H1 (cell line): ENCODE data around the gene EYA4. TPM values are rescaled to one million over a fixed set of nuclear protein-coding genes. Genes with fewer than 3 reads are reported as not detected.
A peak's percentile ranks its signal among the peaks of the same experiment; 100 is the strongest.

ENCODE experiments used
- CTCF ChIA-PET: fragments of 300-600 bp; sonication (Branson Sonifier 250); formaldehyde crosslinking; loops from one replicate; lab custom pipeline; 2021; ENCODE audit not compliant: partially characterized antibody; lab: Charles Lee
- POLR2A ChIA-PET: fragments of 300-600 bp; sonication (Branson Sonifier 250); formaldehyde crosslinking; loops from one replicate; lab custom pipeline; 2021; ENCODE audit warnings: inconsistent platforms; ENCODE audit not compliant: partially characterized antibody; lab: Charles Lee
- DNase-seq, 2 experiments: peaks; one replicate each; pipeline versions ENCODE4 v3.0.0 to v3.0.0-alpha.2; 2010 to 2022; ENCODE audit warnings: low spot score in 2 of 2, low read depth in 1 of 2, mixed read lengths in 1 of 2
- FAIRE-seq: peaks from 2 replicates; lab custom pipeline; 2011; peaks lifted over from hg19 to GRCh38; lab: Jason Lieb, UNC
- H2AFZ ChIP-seq: 2 replicates; pipeline ENCODE4 v1.8.1; 2012; ENCODE audit warnings: low read length, inconsistent platforms
- H2AK5ac ChIP-seq: 2 replicates; pipeline ENCODE4 v1.6.1; 2013; ENCODE audit warnings: low read depth, low read length
- H2BK120ac ChIP-seq: replicated peaks from 2 replicates; pipeline ENCODE3; 2013; ENCODE audit warnings: low read depth, low read length, inconsistent platforms
- H2BK12ac ChIP-seq: 2 replicates; pipeline ENCODE4 v1.6.1; 2013; ENCODE audit warnings: low read depth, low read length
- H2BK15ac ChIP-seq: 2 replicates; pipeline ENCODE4 v1.6.1; 2013; ENCODE audit warnings: low read length
- H2BK20ac ChIP-seq: 2 replicates; pipeline ENCODE4 v1.6.1; 2013; ENCODE audit warnings: low read length
- H2BK5ac ChIP-seq: 2 replicates; pipeline ENCODE4 v1.6.1; 2013; ENCODE audit warnings: low read depth, low read length
- H3K14ac ChIP-seq: 2 replicates; pipeline ENCODE4 v1.6.1; 2013; ENCODE audit warnings: inconsistent platforms; ENCODE audit not compliant: insufficient read length
- H3K18ac ChIP-seq: 2 replicates; pipeline ENCODE4 v1.6.1; 2013; ENCODE audit warnings: low read length; ENCODE audit errors: extremely low read depth
- H3K23ac ChIP-seq: 2 replicates; pipeline ENCODE4 v1.6.1; 2013; ENCODE audit warnings: inconsistent platforms; ENCODE audit not compliant: insufficient read length
- H3K23me2 ChIP-seq: 2 replicates; pipeline ENCODE4 v1.6.1; 2013; ENCODE audit warnings: low read depth, low read length
- H3K27ac ChIP-seq: 2 replicates; pipeline ENCODE4 v1.6.1; 2011; ENCODE audit warnings: low read depth, low read length, inconsistent platforms
- H3K27me3 ChIP-seq, 4 experiments: replicated peaks in 1 of 4; 1 replicate in 1 of 4; 2 replicates in 3 of 4; pipeline versions ENCODE4 v1.6.1 to v1.8.1; 2011 to 2013; ENCODE audit warnings: low read length in 3 of 4, mild to moderate bottlenecking in 3 of 4, inconsistent platforms in 2 of 4, mixed read lengths in 2 of 4, moderate library complexity in 1 of 4; ENCODE audit not compliant: control insufficient read depth in 3 of 4, insufficient read depth in 3 of 4; ENCODE audit errors: extremely low read depth in 1 of 4
- H3K36me3 ChIP-seq, 4 experiments: 2 replicates each; pipeline versions ENCODE4 v1.6.1 to v1.8.1; 2011 to 2013; ENCODE audit warnings: mild to moderate bottlenecking in 4 of 4, low read length in 3 of 4, moderate library complexity in 2 of 4, control low read depth in 1 of 4, inconsistent platforms in 1 of 4; ENCODE audit not compliant: insufficient read depth in 4 of 4, control insufficient read depth in 2 of 4
- H3K4ac ChIP-seq: replicated peaks from 2 replicates; pipeline ENCODE3; 2013; ENCODE audit warnings: low read length, low read depth, mixed read lengths, inconsistent platforms; ENCODE audit not compliant: insufficient read length
- H3K4me1 ChIP-seq, 4 experiments: replicated peaks in 1 of 4; 1 replicate in 1 of 4; 2 replicates in 3 of 4; pipeline versions ENCODE4 v1.6.1 to v1.8.1; 2011 to 2013; ENCODE audit warnings: low read length in 3 of 4, inconsistent platforms in 2 of 4, mixed read lengths in 1 of 4; ENCODE audit not compliant: insufficient read depth in 4 of 4, control insufficient read depth in 3 of 4
- H3K4me2 ChIP-seq, 2 experiments: 2 replicates each; pipeline versions ENCODE4 v1.6.1 to v1.8.1; 2011 to 2013; ENCODE audit warnings: low read depth in 2 of 2, low read length in 2 of 2, control low read depth in 1 of 2, inconsistent platforms in 1 of 2, mild to moderate bottlenecking in 1 of 2; ENCODE audit not compliant: insufficient read depth in 1 of 2
- H3K4me3 ChIP-seq, 4 experiments: fragments of 200-600, 300-600 bp in 1 of 4; sonication (generic), shearing (Covaris generic), sonication (Bioruptor Twin) in 1 of 4; 2 replicates each; pipeline versions ENCODE4 v1.5.1 to v1.8.1; 2011 to 2016; ENCODE audit warnings: low read length in 4 of 4, low read depth in 3 of 4, control low read depth in 2 of 4, inconsistent platforms in 2 of 4, mild to moderate bottlenecking in 2 of 4, mixed read lengths in 1 of 4, moderate library complexity in 1 of 4; ENCODE audit not compliant: insufficient read depth in 2 of 4; ENCODE audit errors: extremely low read depth in 1 of 4
- H3K56ac ChIP-seq: replicated peaks from 2 replicates; pipeline ENCODE3; 2013; ENCODE audit warnings: low read depth, mild to moderate bottlenecking, mixed read lengths, low read length, inconsistent platforms; ENCODE audit not compliant: insufficient read length
- H3K79me1 ChIP-seq: 2 replicates; pipeline ENCODE4 v1.6.1; 2013; ENCODE audit warnings: low read depth, low read length, control low read depth
- H3K79me2 ChIP-seq, 2 experiments: 2 replicates each; pipeline versions ENCODE4 v1.6.1 to v1.8.1; 2012 to 2013; ENCODE audit warnings: low read length in 2 of 2, mild to moderate bottlenecking in 2 of 2, inconsistent platforms in 1 of 2; ENCODE audit not compliant: insufficient read depth in 2 of 2, control insufficient read depth in 1 of 2
- H3K9ac ChIP-seq, 4 experiments: replicated peaks in 1 of 4; 1 replicate in 1 of 4; 2 replicates in 3 of 4; pipeline versions ENCODE4 v1.6.1 to v1.8.1; 2011 to 2013; ENCODE audit warnings: low read depth in 3 of 4, low read length in 3 of 4, control low read depth in 2 of 4, mild to moderate bottlenecking in 2 of 4, moderate library complexity in 2 of 4, inconsistent platforms in 1 of 4; ENCODE audit errors: extremely low read depth in 1 of 4
- H3K9me3 ChIP-seq, 2 experiments: 2 replicates each; pipeline versions ENCODE4 v1.6.1 to v1.8.1; 2012 to 2013; ENCODE audit warnings: mild to moderate bottlenecking in 2 of 2, moderate library complexity in 2 of 2, control low read depth in 1 of 2, inconsistent platforms in 1 of 2, low read depth in 1 of 2, low read length in 1 of 2, mixed read lengths in 1 of 2; ENCODE audit not compliant: insufficient read depth in 2 of 2
- H4K20me1 ChIP-seq, 2 experiments: replicated peaks in 1 of 2; 2 replicates each; pipeline versions ENCODE3 to v1.8.1; 2011 to 2013; ENCODE audit warnings: inconsistent platforms in 2 of 2, low read length in 2 of 2, mild to moderate bottlenecking in 1 of 2; ENCODE audit not compliant: insufficient read depth in 2 of 2, control insufficient read depth in 1 of 2
- H4K5ac ChIP-seq: 2 replicates; pipeline ENCODE4 v1.6.1; 2013; ENCODE audit warnings: low read length, low read depth, mixed read lengths, inconsistent platforms; ENCODE audit not compliant: insufficient read length
- H4K8ac ChIP-seq: 2 replicates; pipeline ENCODE4 v1.8.0; 2013; ENCODE audit warnings: mild to moderate bottlenecking, moderate library complexity, low read length, inconsistent platforms; ENCODE audit not compliant: insufficient read depth; ENCODE audit errors: extremely low read depth
- H4K91ac ChIP-seq: replicated peaks from 2 replicates; pipeline ENCODE3; 2013; ENCODE audit warnings: low read length, mixed read lengths, inconsistent platforms; ENCODE audit not compliant: insufficient read length
- HDAC6 ChIP-seq: IDR thresholded peaks from one replicate; pipeline ENCODE4 v1.7.1; 2012; ENCODE audit warnings: low read depth, mild to moderate bottlenecking, inconsistent platforms, low read length, moderate library complexity
- SAP30 ChIP-seq: fragments of 300-600 bp; sonication (generic); IDR thresholded peaks from 2 replicates; pipeline ENCODE4 v1.7.1; 2012; ENCODE audit warnings: low read length, moderate library complexity, mild to moderate bottlenecking, inconsistent platforms; ENCODE audit not compliant: insufficient read depth, insufficient replicate concordance
- SIN3A ChIP-seq, 2 experiments: IDR thresholded peaks in 1 of 2; conservative IDR thresholded peaks in 1 of 2; 2 replicates each; pipeline ENCODE4 v1.6.1; 2011 to 2012; ENCODE audit warnings: low read length in 2 of 2, improper control_type of control experiment in 1 of 2, low read depth in 1 of 2, mild to moderate bottlenecking in 1 of 2
- SP4 ChIP-seq: IDR thresholded peaks from 2 replicates; pipeline ENCODE4 v1.6.1; 2012; ENCODE audit warnings: low read length, inconsistent platforms
- TAF1 ChIP-seq: IDR thresholded peaks from 2 replicates; pipeline ENCODE4 v1.6.1; 2011; ENCODE audit warnings: mild to moderate bottlenecking, low read depth, low read length
- ZNF274 ChIP-seq: IDR thresholded peaks from 2 replicates; pipeline ENCODE4 v1.7.0; 2012; ENCODE audit warnings: low read length, borderline replicate concordance; ENCODE audit errors: extremely low read depth
- WGBS, 2 experiments: shearing (Covaris generic) in 1 of 2; methylation state at CpG; one replicate each; pipeline versions ENCODE4 v1.1.6 to v1.1.7; 2013 to 2015; ENCODE audit warnings: low lambda C conversion rate in 2 of 2, mixed read lengths in 2 of 2, inconsistent platforms in 1 of 2, low coverage in 1 of 2, missing lambda C conversion rate in 1 of 2; ENCODE audit not compliant: insufficient replicate concordance in 2 of 2, insufficient coverage in 1 of 2, insufficient read length in 1 of 2; ENCODE audit errors: extremely low coverage in 1 of 2, missing lambda C conversion rate in 1 of 2; 5-methylcytosine and 5-hydroxymethylcytosine counted together
- polyA plus RNA-seq, 7 experiments: library from polyadenylated mRNA; depleted of rRNA in 3 of 7; stranded (reverse) in 5 of 7; unstranded in 2 of 7; fragments of >200 nt in 5 of 7; fragments of 200-250 nt in 2 of 7; gene quantifications; 1 replicate in 5 of 7; 2 replicates in 1 of 7; 4 replicates in 1 of 7; pipeline versions ENCODE4 v1.2.1 to v1.2.3, GENCODE V29; 2011 to 2013; ENCODE audit warnings: missing spikeins in 2 of 7, mixed read lengths in 2 of 7
- total RNA-seq: library from RNA; stranded (reverse); fragmentation: NEBNext Ultra II Directional; extraction: Animal tissue kit (Norgen Biotek cat#: 25700); gene quantifications from 2 replicates; pipeline ENCODE4 v1.2.1, GENCODE V29; 2021
- TF ChIP-seq, protein P1 (sequence below): IDR thresholded peaks from 2 replicates; pipeline ENCODE4 v1.6.1; 2012; ENCODE audit warnings: inconsistent platforms
- TF ChIP-seq, protein P2 (sequence below): IDR thresholded peaks from 2 replicates; pipeline ENCODE4 v1.6.1; 2011; ENCODE audit warnings: low read depth, mild to moderate bottlenecking, low read length; ENCODE audit not compliant: insufficient read depth

Gene EYA4
- total and polyA plus RNA-seq, 2 of the 8 experiments (the other 6 are each of a cell fraction or from before 2014, with no cell fraction given) = 0.06 to 0.17 TPM

DNA sequence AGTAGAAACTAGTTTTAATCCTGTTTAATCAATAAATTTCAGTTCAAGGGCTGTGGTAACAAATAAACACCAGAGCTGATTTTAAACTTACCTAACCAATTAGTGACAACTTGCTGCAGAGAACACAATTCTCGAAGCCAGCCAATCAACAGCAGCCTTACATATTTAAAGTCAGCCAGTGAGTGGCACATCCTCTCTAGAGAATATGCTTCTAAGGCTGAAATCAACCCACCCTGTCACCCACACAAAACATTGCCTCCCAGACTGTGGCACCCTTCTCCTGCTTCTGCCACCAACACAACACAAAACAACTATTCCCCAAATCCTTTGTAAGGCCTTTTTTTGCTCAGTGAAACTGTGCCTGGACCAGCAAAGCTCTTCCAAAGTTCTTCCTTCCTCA is 306.0 kb downstream of the EYA4 start:
- no peak overlapping the region for H4K8ac ChIP-seq
- no peaks in the 10 kb centered on the region for H3K23me2 ChIP-seq
- ChIA-PET CTCF (interaction anchor here (1.2 to 1.6 kb wide), 2 partner anchors 15 to 585 kb away, joined by 3 to 4 read pairs; no protein-coding TSS in a partner anchor), POLR2A (no interaction called here)
- WGBS, 2 experiments = 94% methylated on average over 1 of the region's 1 CpG; no CpG with 5 or more reads in 1 of the 2 experiments
- H3K27ac ChIP-seq = no peak overlapping the region
- TF ChIP-seq SP4 (no peak), TAF1 (no peak), SIN3A (conservative IDR thresholded peaks at IDR 0.05 in 1 of 2, IDR thresholded peaks at IDR 0.05 in 1 of 2; ENCODE audit: low read depth in 1 of 2, low read length in 2 of 2) (no peak), HDAC6 (no peak), ZNF274 (no peak), SAP30 (no peak)
- TF ChIP-seq, protein P1, sequence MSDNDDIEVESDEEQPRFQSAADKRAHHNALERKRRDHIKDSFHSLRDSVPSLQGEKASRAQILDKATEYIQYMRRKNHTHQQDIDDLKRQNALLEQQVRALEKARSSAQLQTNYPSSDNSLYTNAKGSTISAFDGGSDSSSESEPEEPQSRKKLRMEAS = no peak
- TF ChIP-seq, protein P2, sequence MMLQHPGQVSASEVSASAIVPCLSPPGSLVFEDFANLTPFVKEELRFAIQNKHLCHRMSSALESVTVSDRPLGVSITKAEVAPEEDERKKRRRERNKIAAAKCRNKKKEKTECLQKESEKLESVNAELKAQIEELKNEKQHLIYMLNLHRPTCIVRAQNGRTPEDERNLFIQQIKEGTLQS = no peak
- no peak overlapping the region; the same call in 1 of the 2 replicates for H3K18ac ChIP-seq
- H3K36me3 ChIP-seq = no peaks in the 10 kb centered on the region
- FAIRE-seq = no peak
- no peak for DNase-seq
- no peak overlapping the region for H2BK12ac ChIP-seq
- H4K91ac ChIP-seq = no peak overlapping the region
- H4K5ac ChIP-seq = no peak overlapping the region
- no peak overlapping the region for H3K4ac ChIP-seq
- H3K79me2 ChIP-seq = no peaks in the 10 kb centered on the region
- H2BK20ac ChIP-seq = no peak overlapping the region
- H2BK15ac ChIP-seq = no peak overlapping the region
- no peak overlapping the region for H2BK5ac ChIP-seq
- no peaks in the 10 kb centered on the region for H3K9me3 ChIP-seq
- H3K27me3 ChIP-seq = no peaks in the 10 kb centered on the region
- H3K56ac ChIP-seq = no peak overlapping the region
- H4K20me1 ChIP-seq = no peaks in the 10 kb centered on the region
- no peaks in the 10 kb centered on the region for H3K79me1 ChIP-seq
- no peak overlapping the region for H3K4me2 ChIP-seq
- H3K4me3 ChIP-seq = no peak overlapping the region
- peak overlapping the region; percentile 65; the same call in 1 of the 2 replicates for H2AFZ ChIP-seq
- no peak overlapping the region for H2AK5ac ChIP-seq
- peaks cover 7 to 17% (median 12%) of the 10 kb centered on the region in 4 experiments for H3K4me1 ChIP-seq
- H2BK120ac ChIP-seq = no peak overlapping the region
- H3K14ac ChIP-seq = no peak overlapping the region
- H3K23ac ChIP-seq = no peak overlapping the region
- no peak overlapping the region for H3K9ac ChIP-seq
